HG03280 (cell line): ENCODE measurements around the gene DNTT.

Experiments used
- ATAC-seq: cut with Tn5 transposase; IDR thresholded peaks from one replicate; pipeline ENCODE4 v1.9.1; 2021; ENCODE audit warnings: mild to moderate bottlenecking, moderate library complexity; ENCODE audit not compliant: unreplicated experiment

DNTT gene

DNA sequence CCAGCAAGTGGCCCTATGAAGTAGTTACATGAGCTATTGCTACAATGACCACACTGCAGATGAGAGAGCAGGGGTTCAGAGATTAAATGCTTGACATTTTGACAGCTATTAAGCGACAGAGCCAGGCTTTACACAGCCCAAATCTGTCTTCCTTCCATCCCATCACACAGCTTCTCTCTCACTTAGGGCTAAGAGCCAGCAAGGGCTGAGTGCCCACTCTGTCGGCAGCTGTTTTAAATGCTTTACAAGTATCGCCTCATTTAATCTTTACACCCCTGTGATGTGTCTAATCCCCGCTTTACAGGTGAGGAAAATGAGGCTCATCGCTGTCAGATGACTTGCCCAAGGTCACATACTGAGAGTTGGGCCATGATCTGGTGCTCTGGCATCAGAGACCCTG lies 69.8 kb downstream of the DNTT start:
- no peak for ATAC-seq

GRCh38 chr10:96374639-96374984 lies 70.4 kb downstream of the DNTT start:
- ATAC-seq, result no peak

DNA sequence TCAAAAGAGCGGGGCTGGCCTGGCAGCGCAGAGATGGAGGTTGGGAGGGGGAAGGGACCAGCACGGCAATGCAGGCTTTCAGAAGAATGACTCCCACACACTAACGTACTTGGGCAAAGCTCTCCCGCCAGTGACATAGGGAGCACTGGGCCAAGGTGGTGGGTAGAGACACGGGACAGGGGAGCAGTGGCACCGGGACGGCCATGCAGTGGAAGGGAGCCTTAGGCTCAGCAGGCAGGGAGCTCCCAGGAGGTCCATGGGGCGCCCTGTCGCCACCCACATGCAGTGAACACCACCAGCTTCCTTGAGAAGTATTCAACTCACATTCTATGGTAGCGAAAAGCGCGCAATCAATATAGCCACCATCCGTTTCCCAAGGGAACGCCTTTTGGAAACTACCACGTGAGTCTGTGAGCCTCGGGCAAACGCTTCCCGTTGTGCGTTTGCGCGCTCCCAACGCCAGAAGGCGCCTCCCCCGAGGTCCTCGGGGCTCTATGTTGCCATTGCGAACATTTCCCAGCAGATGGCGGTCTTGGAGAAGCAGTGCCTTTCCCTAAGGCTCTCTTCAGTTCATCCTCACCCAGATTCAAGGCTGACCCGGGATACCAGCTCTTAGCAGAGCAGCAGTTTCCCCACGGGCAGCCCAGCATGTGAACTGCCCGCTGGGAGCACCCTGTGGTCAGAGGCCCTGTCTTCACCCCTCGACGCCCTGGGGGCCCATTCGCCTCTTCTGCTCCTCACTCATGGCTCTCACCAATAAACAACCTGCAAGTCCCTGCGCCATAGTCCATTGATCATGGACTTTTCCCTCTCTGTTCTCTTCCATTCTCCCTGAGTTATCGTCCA lies 71.0 kb downstream of the DNTT start:
- peak; percentile 73 for ATAC-seq

DNA sequence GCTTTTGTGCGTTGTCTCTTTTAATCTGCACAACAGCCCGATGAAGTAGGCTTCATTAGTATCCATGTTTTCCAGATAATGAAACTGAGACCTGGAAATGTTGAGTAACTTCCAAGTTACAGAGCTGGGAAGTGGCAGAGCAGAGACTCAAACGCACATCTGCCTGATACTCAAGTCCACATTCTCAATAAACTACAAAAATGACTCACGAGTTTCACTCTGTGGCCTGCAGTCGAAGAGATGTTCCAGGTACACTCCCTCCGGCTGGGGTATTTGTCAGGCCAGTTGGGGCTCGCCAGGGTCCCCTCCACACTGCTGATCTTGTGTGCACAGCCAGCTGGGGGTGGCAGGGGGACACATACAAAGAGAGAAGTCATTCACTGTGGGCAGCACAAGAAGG lies 72.2 kb downstream of the DNTT start:
- ATAC-seq, result no peak

- ATAC-seq, result no peak
These were observed 73.6 kb downstream of the DNTT start for GRCh38 chr10:96377816-96378294.

DNA sequence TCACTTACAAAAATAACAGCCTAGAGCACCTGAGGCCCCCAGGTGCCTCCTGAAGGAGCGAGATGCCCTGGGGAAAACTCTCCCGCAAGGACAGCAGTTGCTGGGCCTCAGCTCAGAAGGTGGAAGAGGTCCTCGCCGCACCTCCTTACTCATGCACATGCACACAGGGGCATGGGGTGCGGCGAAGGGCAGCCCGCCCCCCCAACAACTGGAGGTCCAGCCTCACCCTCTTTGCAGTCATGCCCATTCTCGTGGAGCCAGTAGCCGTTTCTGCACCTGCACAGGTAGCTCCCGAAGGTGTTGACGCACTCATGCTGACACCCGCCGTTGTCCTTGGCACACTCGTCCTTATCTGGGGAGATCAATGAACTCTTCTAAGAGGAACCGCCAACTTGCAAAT lies 74.5 kb downstream of the DNTT start:
- no peak for ATAC-seq

GRCh38 chr10:96379758-96380157 lies 75.5 kb downstream of the DNTT start:
- ATAC-seq, result no peak

DNA sequence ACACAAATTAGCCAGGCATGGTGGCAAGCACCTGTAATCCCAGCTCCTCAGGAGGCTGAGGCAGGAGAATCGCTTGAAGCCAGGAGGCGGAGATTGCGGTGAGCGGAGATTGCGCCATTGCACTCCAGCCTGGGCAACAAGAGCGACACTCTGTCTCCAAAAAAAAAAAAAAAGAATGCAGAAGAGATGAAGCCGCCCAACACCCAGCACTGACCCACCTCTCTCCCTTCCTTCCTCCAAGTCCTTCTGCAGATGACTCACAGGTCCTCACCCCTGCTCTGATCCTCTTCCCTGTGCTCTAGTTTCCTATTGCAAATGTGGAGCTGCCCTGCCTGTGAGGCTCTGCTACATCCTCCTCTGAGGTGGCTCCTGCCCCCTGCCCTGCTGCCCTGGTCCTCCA lies 76.6 kb downstream of the DNTT start:
- ATAC-seq, result no peak

GRCh38 chr10:96384506-96384905 lies 80.3 kb downstream of the DNTT start:
- ATAC-seq, result no peak

- no peak for ATAC-seq
These were observed 82.9 kb downstream of the DNTT start for GRCh38 chr10:96387161-96387560.

DNA sequence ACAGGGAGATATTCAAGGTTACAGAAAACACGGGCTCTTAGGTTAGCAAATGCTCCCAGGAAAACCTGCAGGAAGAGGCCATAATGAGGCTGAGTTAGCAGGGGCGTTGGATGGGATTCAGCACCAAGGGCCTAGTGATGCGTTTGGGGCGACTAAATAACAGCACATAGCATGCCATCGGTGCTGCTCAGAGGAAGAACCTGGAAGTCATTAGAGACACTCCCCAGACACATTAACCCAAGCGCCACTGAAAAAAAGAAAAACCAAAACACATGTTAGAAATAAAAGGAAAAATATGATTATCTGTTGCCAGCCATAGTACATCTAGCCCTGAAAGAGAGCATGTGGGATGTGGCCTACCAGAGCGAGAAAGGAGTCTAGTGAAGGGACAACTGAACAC lies 83.4 kb downstream of the DNTT start:
- no peak for ATAC-seq
